ENCODE results near the gene ATP5IF1.

ATP5IF1 gene

GRCh38 chr1:28236656-28237322 is 865 bp downstream of the ATP5IF1 start:
- no peak for DNase-seq (ENCODE audit: low read depth)

DNA sequence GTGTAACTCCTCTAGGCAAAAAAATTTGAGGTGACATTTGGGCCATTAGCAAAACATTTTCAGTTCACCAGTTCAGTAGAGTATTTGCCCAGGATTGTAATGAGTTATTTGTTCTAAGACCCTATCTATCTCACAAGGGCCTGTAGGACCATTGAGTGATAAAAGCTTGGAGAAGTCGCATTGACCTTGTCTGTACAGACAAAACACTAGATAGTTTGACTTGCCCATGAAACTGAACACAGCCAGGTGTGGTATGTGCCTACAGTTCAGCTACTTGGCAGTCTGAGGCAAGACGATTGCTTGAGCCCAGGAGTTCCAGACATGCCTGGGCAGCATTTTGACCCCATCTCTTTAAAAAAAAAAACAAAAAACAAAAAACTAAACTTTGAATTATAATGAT is 3.1 kb downstream of the ATP5IF1 start:
- no peak for DNase-seq (ENCODE audit: low read depth)

DNA sequence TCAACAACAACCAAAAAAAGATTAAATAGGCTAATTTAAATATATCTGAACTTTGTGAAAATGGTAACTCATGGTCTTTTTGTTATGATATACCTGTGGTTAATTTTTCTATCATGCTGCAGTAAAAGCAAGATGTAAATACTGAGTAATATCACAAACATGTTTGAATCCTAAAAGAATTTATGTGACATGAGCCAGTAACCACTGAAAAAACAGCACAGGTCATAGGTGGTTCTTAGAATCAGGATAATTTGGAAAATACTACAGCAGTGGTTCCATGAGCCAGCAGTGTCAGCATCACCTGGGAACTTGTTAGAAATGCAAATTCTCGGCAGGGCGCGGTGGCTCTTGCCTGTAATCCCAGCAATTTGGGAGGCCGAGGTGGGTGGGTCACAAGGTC is 4.1 kb downstream of the ATP5IF1 start:
- DNase-seq (ENCODE audit: low read depth) = no peak

DNA sequence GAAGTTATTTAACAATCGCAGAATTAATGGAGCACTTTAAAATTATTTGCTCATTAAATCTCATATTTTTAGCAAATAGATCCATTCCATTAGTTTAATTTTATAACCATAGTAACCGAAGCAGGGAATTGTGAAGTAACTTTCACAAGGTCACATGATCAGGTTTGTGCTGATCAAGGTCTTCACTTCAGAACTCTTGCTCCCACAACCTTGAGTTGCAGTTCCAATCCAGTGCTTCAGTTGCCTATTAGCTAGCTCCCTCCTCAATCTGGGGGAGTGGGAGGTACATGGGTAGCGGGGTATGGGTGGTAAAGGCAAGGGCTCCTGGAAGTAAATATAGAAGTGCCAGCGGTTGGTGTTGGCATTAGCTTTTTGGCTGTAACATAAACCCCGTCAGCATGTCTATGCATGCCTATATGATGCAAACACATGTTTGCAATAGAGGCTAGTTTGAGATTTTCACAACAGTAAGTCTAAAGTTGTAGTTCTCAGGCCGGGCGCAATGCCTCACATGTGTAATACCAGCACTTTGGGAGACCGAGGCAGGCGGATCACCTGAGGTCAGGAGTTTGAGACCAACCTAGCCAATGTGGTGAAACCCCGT is 5.8 kb downstream of the ATP5IF1 start:
- no peak for DNase-seq (ENCODE audit: low read depth)

DNA sequence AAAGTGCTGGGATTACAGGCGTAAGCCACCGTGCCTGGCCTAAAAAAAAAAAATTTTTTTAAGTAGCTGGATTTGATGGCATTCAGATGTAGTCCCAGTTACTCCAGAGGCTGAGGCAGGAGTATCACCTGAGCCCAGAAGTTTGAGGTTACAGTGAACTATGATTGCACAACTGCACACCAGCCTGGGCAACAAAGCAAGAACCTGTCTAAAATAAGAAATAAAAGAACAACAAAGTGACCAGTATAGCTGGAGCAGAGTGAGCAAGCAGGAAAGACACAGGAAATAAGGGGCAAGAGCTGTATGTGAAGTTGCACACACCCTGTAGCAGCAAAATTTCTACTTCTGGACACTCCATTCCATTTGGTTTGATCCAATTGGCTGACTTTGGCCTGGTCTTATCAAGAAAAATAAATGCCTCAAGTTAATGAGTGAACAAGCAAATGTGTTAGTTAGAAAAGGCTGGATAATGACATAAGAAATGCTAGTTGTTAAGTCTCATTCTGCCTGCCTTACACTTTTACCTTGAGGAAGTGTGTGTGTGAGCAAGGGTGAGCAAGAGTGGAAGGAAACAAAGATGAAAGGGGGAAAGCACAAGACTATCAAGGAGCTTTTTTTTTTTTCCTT is 7.9 kb downstream of the ATP5IF1 start:
- no peak for DNase-seq (ENCODE audit: low read depth)

DNA sequence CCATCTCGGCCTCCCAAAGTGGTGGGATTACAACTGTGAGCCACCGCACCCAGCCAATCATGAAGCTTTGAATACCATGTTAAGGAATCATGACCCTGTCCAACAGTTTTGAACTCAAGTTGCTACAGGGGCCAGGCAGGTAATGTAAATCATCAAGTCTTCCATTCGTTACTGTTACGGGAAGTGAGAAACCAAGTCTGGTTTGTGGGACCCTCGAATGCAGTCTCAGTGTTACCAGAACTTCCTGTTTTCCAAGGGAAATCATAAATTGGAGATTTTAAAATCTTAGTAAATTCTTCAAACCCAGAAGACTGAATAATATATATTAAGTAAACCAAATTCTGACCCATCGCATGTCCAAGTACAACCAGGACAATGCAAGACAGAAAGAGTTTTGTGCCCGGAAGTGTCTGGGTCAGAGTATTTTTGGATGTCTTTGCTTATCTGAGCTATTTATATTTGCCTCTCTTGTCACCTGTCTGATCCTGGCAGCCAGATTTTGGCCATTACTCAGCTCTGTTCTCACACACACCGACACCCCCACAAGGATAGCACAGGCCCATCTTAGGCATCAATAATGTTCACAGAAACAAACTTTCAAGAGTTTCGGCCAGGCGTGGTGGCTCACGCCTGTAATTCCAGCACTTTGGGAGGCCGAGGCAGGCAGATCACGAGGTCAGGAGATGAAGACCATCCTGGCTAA is 8.8 kb downstream of the ATP5IF1 start:
- no peak for DNase-seq (ENCODE audit: low read depth)

GRCh38 chr1:28246427-28246832 is 10.5 kb downstream of the ATP5IF1 start:
- DNase-seq (ENCODE audit: low read depth) = no peak

- no peak for DNase-seq (ENCODE audit: low read depth)
Measured at GRCh38 chr1:28247612-28248272, 11.8 kb downstream of the ATP5IF1 start.

GRCh38 chr1:28248273-28249012 is 12.5 kb downstream of the ATP5IF1 start:
- DNase-seq (ENCODE audit: low read depth) = peak; percentile 74

- no peak for DNase-seq (ENCODE audit: low read depth)
Measured at GRCh38 chr1:28249013-28249865, 13.3 kb downstream of the ATP5IF1 start.

DNA sequence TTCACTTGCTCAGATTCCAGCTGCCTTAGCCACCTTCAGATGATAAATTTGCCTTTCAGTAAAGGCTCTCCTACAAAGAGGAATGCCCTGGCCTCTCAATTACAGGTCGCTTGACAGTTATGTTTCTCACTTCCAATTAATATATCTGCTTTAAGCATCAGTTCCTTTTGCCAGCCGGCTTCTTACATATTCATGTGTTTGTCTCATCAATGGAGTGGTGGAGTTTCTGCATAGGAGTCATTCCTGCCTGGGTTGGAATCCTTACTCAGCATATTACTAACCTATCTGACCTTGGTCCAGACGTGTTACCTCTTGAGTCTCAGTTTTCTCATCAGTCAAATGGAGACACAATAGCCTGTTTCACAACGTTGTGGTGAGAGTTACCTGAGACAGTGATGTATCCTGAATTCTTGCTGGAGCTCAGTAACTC is 14.0 kb downstream of the ATP5IF1 start:
- DNase-seq (ENCODE audit: low read depth) = no peak

- DNase-seq (ENCODE audit: low read depth) = no peak
Measured at GRCh38 chr1:28256197-28256827, 20.4 kb downstream of the ATP5IF1 start.

DNA sequence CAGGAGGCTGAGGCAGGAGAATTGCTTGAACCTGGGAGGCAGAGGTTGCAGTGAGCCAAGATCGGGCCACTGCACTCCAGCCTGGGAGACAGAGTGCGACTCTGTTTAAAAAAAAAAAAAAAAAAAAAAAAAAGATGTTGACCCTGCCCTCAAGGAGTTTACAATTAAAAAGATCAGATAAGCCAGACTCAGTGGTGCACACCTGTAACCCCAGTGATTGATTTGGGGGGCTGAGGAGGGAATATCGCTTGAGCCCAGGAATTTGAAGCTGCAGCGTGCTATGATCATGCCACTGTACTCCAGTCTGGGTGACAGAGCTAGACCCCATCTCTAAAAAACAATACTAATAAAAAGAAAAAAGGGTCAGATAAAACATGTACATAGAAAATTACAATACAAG is 21.8 kb downstream of the ATP5IF1 start:
- no peak for DNase-seq (ENCODE audit: low read depth)

- DNase-seq (ENCODE audit: low read depth) = no peak
Measured at GRCh38 chr1:28258628-28259251, 22.8 kb downstream of the ATP5IF1 start.

- peak; percentile 100 for DNase-seq (ENCODE audit: low read depth)
Measured at GRCh38 chr1:28259252-28259933, 23.5 kb downstream of the ATP5IF1 start, which contains the start of gene SESN2. SESN2 (plus strand) TSS chr1:28259518; CDS start chr1:28259848, 330 bp downstream.

DNA sequence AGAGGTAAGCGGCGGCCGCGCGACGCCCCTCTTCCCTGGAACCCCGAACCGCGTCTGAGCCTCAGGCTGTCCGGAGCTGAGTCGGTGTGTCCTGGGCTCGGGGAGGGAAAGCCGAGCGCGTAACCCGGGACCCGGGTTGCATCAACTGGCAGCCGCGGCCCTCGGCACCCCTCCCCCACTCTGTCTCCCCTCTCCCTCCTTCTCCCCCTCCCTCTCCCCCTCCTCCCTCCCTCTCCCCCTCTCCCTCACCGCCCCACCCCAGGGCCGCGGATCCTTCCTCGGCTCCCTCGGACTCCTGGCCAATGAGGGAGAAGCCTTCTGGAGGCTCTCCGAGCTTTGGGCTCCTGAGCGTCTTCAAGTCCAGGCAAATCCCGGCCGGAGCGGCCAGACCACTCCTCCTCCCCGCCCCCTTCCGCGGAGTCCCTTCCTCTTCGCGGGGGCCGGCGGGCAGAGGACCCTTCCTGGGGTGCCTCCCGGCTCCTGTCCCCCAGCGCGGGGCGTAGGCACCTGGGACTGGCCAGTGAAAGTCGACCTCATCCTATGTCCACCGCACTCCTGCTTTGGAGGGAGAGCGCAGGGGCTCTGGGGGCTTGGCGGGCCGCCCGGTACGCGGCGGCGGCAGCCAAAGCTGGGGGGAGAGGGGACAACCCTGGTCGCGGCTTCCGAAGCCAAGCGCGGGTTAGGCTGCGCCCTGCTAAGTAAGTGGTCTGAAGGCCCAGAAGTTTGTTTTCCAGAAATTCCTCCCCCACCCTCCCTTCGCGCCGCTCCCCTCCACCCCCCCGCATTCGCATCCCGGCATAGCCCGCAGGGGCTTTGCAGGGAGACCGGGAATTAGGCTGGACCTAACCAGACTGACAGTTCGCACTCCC is 24.2 kb downstream of the ATP5IF1 start:
- DNase-seq (ENCODE audit: low read depth) = no peak

DNA sequence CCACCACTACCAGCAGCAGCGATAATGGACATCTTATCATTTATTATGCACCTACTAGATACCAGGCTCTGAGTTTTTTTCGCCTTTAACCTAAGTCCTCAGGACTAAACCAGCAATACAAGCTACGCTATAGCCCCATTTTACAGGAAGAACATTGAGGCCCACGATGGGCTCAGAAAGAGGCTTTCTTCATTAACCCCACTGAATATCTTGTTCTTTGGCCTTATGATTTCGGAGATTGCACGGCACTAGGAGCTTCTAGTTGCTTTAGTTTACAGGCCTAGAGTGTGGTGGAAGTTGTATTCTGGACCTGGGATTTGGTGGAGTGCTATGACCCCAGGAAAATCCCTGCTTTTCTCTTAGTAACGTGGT is 24.9 kb downstream of the ATP5IF1 start:
- DNase-seq (ENCODE audit: low read depth) = no peak

GRCh38 chr1:28264897-28265296 is 29.0 kb downstream of the ATP5IF1 start:
- no peak for DNase-seq (ENCODE audit: low read depth)
